ENCODE data around the gene RALGDS.

DNA sequence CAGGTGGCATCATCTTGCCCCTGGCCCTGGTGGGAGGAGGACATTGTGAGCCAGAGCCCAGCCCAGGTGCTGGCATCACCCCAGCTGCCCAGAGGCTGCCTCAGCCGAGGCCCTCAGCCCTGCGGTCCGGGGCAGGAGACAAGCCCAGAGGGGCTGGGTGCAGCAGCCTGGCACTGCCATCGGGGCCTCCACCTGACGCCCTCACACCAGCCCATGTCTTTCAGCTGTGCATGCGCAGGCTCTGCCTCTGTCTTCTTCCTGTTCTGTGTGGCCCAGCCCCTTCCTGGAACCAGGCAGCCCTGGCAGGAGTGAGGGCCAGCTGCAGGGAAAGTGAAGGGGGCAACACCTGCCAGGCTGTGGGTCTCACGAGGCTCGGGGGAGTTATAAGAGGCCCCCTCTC lies 64.0 kb downstream of the RALGDS start:
- no peak for TF ChIP-seq CTCF (IDR thresholded peaks at IDR 0.05; ENCODE audit: low read depth, low read length)
- TF ChIP-seq EZH2phosphoT487 (IDR thresholded peaks at IDR 0.05; ENCODE audit: low read depth) = no peak
